GM12872 (cell line): ENCODE measurements around the gene SYNPO2.
A peak's percentile ranks its signal among the peaks of the same experiment; 100 is the strongest.

Experiments used
- CTCF ChIP-seq: IDR thresholded peaks from 3 replicates; pipeline ENCODE4 v1.5.1; 2011; ENCODE audit warnings: low read depth, mild to moderate bottlenecking, low read length, moderate library complexity; ENCODE audit not compliant: insufficient read depth

The SYNPO2 gene

GRCh38 chr4:119039160-119039559 is 150.5 kb downstream of the SYNPO2 start:
- no peak for TF ChIP-seq CTCF

GRCh38 chr4:119039779-119040178 is 151.1 kb downstream of the SYNPO2 start:
- no peak for TF ChIP-seq CTCF

- TF ChIP-seq CTCF, result no peak
Observed at GRCh38 chr4:119040261-119040660, 151.6 kb downstream of the SYNPO2 start.

- TF ChIP-seq CTCF, result no peak
Observed at GRCh38 chr4:119040694-119041185, 152.1 kb downstream of the SYNPO2 start.

GRCh38 chr4:119041396-119041795 is 152.7 kb downstream of the SYNPO2 start:
- TF ChIP-seq CTCF, result no peak

- TF ChIP-seq CTCF, result peak; percentile 65
Observed at GRCh38 chr4:119041951-119042560, 153.4 kb downstream of the SYNPO2 start.

GRCh38 chr4:119046263-119046662 is 157.6 kb downstream of the SYNPO2 start:
- no peak for TF ChIP-seq CTCF
